T-helper 2 cell treated with Interferon-gamma antibody and Interleukin-4, amounts not matched to agents 5 μg/mL and 100 μg/mL, for 36 hours (primary cell): ENCODE data around the gene GSN.
A peak's percentile ranks its signal among the peaks of the same experiment; 100 is the strongest.

ENCODE experiments used
- DNase-seq: peaks from one replicate; pipeline ENCODE4 v3.0.0; 2021; ENCODE audit warnings: low spot score
- H3K27ac Mint-ChIP-seq: one replicate; pipeline ENCODE4 v1.8.0; 2021; ENCODE audit warnings: mild to moderate bottlenecking, mixed read lengths
- H3K27me3 Mint-ChIP-seq: one replicate; pipeline ENCODE4 v1.8.0; 2021; ENCODE audit warnings: low read depth, mixed read lengths
- H3K36me3 Mint-ChIP-seq: one replicate; pipeline ENCODE4 v1.8.0; 2021; ENCODE audit warnings: low read depth, mixed read lengths
- H3K4me1 Mint-ChIP-seq: one replicate; pipeline ENCODE4 v1.8.0; 2021; ENCODE audit warnings: low read depth, mixed read lengths
- H3K4me3 Mint-ChIP-seq: one replicate; pipeline ENCODE4 v1.8.0; 2022; ENCODE audit warnings: mild to moderate bottlenecking, moderate library complexity, mixed read lengths
- H3K9me3 Mint-ChIP-seq: one replicate; pipeline ENCODE4 v1.8.0; 2021; ENCODE audit warnings: mixed read lengths

GSN gene

DNA sequence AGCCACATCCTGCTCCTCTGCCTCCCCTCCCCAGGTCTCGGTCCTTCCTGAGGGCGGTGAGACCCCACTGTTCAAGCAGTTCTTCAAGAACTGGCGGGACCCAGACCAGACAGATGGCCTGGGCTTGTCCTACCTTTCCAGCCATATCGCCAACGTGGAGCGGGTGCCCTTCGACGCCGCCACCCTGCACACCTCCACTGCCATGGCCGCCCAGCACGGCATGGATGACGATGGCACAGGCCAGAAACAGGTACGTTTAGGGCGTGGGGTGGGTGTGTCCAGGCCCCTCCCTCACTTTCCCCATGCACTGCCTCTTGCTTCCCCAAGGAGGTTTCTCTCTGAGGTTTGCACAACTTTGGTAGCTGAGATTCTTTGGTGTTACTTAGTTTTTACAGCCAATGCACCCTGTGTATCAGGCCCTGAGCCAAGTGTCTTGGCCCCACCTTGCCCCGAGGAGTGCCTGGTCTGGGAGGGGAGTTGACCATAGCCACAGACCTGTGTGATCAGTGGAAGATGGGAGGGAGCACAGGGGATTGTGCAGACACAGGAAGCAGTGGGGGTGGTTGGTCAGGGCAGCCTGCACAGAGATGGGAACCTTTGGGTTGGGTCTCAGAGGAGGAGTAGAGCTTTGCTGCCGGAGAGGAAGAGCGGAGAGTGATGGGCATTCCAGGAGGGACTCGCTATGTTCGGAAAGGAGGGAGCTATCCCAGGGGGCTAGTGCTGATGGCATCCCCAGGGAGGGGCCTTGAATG lies 50.8 kb downstream of the GSN start:
- Mint-ChIP-seq H3K4me3 (no peak overlapping the region), H3K36me3 (no peaks in the 10 kb centered on the region), H3K9me3 (no peaks in the 10 kb centered on the region), H3K27me3 (no peaks in the 10 kb centered on the region), H3K27ac (no peak overlapping the region), H3K4me1 (peaks cover 22% of the 10 kb centered on the region)
- DNase-seq, result no peak

DNA sequence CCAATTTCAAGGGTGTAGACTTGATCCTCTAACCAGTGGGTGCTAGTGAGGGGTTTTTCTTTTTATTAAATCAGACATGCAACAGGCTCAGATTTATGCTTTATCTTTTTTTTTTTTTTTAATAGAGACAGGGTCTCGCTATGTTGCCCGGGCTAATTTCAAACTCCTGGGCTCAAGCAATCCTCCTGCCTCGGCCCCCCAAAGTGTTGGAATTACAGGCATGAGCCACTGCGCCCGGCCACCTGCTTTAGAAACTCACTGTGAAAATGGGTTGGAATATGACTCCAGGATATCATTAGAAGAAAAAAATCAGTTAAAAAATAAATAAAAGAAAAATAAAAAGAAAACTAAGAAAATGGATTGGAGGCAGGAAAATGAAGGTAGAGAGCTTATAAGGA lies 51.4 kb downstream of the GSN start:
- no peaks in the 10 kb centered on the region for H3K27me3 Mint-ChIP-seq
- H3K9me3 Mint-ChIP-seq, result no peaks in the 10 kb centered on the region
- no peak for DNase-seq
- H3K36me3 Mint-ChIP-seq, result no peaks in the 10 kb centered on the region
- no peak overlapping the region for H3K27ac Mint-ChIP-seq
- no peak overlapping the region for H3K4me3 Mint-ChIP-seq
- peaks cover 22% of the 10 kb centered on the region for H3K4me1 Mint-ChIP-seq

DNA sequence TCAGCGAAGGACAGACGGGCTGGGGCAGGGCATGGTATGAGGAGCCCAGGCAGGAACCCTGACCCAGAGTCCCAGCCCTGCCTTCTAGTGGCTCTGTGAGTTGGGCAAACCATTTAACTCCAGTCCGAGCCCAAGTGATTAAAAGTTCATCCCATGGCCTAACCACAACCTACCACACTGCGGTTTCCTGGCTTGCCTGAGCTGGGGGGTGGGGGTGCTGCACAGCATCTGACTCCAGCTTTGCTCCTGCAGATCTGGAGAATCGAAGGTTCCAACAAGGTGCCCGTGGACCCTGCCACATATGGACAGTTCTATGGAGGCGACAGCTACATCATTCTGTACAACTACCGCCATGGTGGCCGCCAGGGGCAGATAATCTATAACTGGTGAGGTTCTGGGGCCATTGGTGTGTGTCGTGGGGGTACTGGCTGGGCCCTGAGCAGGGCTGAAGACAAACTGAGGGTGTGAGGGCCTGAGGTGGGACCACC lies 53.1 kb downstream of the GSN start:
- no peaks in the 10 kb centered on the region for H3K27me3 Mint-ChIP-seq
- H3K36me3 Mint-ChIP-seq, result no peaks in the 10 kb centered on the region
- DNase-seq, result peak; percentile 23
- H3K4me3 Mint-ChIP-seq, result peak overlapping the region; percentile 21
- H3K4me1 Mint-ChIP-seq, result peaks cover 22% of the 10 kb centered on the region
- H3K9me3 Mint-ChIP-seq, result no peaks in the 10 kb centered on the region
- no peak overlapping the region for H3K27ac Mint-ChIP-seq

DNA sequence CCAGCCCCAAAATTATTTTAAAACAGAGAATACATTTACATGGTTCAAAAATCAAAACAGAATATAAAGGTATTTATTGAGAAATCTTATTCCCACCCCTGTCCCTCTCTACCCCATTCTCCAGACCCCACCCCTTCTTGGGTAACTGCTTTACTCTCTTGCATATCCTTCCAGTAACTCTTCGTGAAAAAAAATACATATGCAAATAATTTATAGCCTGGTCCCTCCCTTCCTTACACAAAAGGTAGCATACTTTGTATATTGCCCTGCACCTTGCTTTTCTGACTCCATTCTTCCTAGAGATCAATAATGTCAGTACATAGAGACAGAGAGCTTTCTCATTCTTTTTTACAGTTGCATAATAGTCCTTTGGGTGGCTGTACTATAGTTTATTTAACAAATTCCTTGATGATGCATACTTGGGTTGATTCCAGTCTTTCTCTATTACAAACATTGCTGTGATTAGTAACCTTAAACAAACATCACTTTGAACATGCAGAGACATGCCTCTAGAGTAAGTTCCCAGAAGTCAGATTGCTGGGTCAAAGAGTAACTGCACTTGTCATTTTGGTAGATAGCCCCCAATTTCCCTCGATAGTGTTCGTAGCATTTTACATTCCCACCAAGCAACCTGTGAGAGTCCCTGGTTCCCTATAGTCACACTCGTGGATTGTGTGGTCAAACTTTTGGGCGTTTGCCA lies 54.2 kb downstream of the GSN start:
- H3K9me3 Mint-ChIP-seq, result no peaks in the 10 kb centered on the region
- peaks cover 22% of the 10 kb centered on the region for H3K4me1 Mint-ChIP-seq
- H3K27ac Mint-ChIP-seq, result no peak overlapping the region
- H3K27me3 Mint-ChIP-seq, result no peaks in the 10 kb centered on the region
- no peak overlapping the region for H3K4me3 Mint-ChIP-seq
- no peak for DNase-seq
- no peaks in the 10 kb centered on the region for H3K36me3 Mint-ChIP-seq

DNA sequence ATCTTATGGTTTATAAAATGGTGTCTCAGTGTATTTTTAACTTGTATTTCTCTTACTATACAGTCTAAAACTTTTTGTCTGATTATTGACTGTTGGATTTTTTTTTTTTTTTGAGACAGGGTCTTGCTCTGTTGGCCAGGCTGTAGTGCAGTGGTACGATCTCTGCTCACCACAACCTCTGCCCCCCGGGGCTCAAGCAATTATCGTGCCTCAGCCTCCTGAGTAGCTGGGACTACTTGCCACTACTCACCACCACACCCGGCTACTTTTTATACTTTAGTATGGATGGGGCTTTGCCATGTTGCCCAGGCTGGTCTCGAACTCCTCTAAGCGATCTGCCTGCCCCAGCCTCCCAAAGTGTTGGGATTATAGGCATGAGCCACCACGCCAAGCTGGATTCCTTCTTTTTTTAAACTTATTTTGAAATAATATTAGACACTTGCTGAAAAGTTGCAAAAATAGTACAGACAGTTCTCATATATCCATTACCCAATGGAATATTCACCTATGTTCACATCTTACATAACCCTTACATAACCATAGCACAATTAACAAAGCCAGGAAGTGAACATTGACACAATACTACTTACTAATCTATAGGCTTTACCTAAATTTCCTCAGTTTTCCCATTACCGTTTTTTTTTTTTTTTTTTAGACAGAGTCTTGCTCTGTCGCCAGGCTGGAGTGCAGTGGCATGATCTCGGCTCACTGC lies 54.9 kb downstream of the GSN start:
- Mint-ChIP-seq H3K9me3 (no peaks in the 10 kb centered on the region), H3K4me1 (peaks cover 22% of the 10 kb centered on the region), H3K27ac (no peak overlapping the region), H3K4me3 (no peak overlapping the region), H3K36me3 (no peaks in the 10 kb centered on the region), H3K27me3 (no peaks in the 10 kb centered on the region)
- DNase-seq, result no peak

DNA sequence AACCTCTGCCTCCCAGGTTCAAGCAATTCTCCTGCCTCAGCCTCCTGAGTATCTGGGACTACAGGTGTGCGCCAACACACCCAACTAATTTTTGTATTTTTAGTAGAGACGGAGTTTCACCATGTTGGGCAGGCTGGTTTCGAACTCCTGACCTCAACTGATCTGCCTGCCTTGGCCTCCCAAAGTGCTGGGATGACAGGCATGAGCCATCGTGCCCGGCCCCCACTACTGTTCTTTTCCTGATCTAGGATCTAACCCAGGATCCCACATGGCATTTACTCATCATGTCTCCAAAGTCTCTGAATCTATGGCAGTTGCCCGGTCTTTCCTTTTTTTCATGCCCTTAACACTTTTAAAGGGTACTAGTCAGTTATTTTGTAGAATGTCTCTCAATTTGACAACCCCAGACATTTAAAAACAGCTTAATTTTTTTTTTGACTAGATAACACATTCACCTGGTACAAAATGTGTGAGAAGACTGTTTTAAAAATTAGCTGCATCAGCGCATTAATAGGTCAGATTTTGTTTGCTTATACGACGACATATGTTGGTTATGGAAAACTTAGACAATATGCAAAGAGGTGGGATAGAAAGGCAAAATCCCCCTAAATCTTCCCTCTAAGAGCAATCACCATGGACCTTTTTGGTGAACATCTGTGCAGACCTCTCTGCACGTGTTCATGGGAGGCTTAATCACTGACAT lies 55.6 kb downstream of the GSN start:
- DNase-seq, result no peak
- no peaks in the 10 kb centered on the region for H3K27me3 Mint-ChIP-seq
- no peaks in the 10 kb centered on the region for H3K9me3 Mint-ChIP-seq
- no peak overlapping the region for H3K27ac Mint-ChIP-seq
- H3K4me3 Mint-ChIP-seq, result no peak overlapping the region
- H3K4me1 Mint-ChIP-seq, result peaks cover 22% of the 10 kb centered on the region
- H3K36me3 Mint-ChIP-seq, result no peaks in the 10 kb centered on the region

DNA sequence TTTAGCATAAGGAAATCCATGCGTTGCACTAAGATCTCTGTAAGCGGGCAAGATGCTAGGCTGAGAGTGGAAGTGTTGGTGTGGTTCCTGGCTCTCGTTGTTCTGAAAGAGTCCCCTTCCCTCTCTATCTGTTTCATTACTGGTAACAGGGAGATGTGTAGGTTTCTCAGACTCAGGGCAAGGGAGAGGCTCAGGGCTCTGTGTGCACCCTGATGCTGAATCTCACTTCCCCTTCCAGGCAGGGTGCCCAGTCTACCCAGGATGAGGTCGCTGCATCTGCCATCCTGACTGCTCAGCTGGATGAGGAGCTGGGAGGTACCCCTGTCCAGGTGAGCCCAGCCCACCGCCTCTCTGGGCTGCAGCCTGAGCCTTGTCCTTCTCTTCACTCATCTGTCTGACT lies 56.4 kb downstream of the GSN start:
- H3K27me3 Mint-ChIP-seq, result no peaks in the 10 kb centered on the region
- DNase-seq, result no peak
- no peaks in the 10 kb centered on the region for H3K36me3 Mint-ChIP-seq
- H3K27ac Mint-ChIP-seq, result no peak overlapping the region
- no peak overlapping the region for H3K4me3 Mint-ChIP-seq
- H3K9me3 Mint-ChIP-seq, result no peaks in the 10 kb centered on the region
- peaks cover 22% of the 10 kb centered on the region for H3K4me1 Mint-ChIP-seq

DNA sequence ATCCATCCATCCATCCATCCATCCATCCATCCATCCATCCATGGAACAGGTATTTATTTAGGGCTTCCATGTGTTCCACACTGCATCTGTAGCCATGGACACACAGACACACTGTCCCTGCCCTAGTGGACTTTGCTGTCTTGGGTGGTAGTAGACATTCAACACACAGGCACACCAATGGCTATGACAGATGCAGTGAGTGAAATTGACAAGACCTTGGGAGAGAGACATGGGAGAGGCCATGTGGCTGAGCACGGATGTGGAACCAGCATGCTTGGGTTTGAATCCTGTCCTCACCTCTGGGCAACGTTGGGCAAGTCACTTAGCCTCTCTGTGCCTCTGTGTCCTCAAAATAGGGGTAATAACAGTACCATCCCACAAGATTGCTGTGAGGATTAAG lies 56.8 kb downstream of the GSN start:
- Mint-ChIP-seq H3K27ac (no peak overlapping the region), H3K4me3 (no peak overlapping the region), H3K27me3 (no peaks in the 10 kb centered on the region), H3K4me1 (peaks cover 22% of the 10 kb centered on the region), H3K9me3 (no peaks in the 10 kb centered on the region), H3K36me3 (no peaks in the 10 kb centered on the region)
- no peak for DNase-seq

DNA sequence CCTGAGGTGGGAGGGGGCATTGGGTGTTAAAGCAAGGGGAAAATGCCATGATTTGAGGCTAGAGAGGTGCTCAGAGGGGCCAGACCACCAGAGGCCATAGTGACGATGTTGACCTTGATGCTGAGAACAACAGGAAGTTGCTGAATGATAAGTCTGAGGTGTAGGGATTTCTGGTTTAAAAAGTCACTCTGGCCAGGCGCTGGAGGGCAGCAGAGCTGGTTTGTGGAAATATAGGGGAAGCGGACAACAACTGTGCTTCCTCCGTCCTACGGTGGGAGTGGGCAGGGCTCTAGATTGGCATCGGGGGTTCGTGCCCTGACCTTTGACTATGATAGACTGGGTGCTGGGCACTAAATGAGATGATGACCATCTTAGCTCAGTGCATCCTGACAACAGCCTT lies 57.4 kb downstream of the GSN start:
- H3K4me3 Mint-ChIP-seq, result no peak overlapping the region
- no peak overlapping the region for H3K27ac Mint-ChIP-seq

DNA sequence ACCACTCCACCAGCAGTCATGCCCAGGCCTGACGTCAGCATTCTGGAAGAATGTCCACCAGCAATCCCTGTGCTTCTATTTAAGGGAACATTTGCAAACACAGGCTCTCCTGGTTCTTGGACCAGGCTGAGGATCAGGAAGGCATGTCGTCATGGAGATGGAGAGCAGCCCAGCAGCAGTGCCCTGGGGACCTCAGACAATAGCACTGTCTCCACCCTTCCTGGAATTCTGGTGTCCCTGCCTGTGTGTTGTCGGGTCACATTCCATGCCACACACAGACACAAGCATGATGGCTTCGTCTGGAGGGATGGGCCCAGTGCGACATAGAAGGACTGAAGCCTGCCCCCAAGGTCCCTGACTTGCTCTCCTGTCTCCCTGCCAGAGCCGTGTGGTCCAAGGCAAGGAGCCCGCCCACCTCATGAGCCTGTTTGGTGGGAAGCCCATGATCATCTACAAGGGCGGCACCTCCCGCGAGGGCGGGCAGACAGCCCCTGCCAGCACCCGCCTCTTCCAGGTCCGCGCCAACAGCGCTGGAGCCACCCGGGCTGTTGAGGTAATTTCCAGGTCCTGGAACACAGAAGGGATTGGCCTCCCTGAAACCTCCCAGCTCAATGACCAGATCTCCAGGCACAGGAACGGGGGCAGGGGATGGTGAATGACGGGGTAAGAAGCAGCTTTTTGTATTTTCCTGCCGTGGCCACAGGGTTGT lies 58.3 kb downstream of the GSN start:
- no peaks in the 10 kb centered on the region for H3K9me3 Mint-ChIP-seq
- no peak for DNase-seq
- H3K36me3 Mint-ChIP-seq, result no peaks in the 10 kb centered on the region
- no peaks in the 10 kb centered on the region for H3K27me3 Mint-ChIP-seq
- no peak overlapping the region for H3K4me3 Mint-ChIP-seq
- peaks cover 12% of the 10 kb centered on the region for H3K4me1 Mint-ChIP-seq
- H3K27ac Mint-ChIP-seq, result no peak overlapping the region

More for the DNA sequence above, 57.4 kb downstream of the GSN start:
- Mint-ChIP-seq H3K27me3 (no peaks in the 10 kb centered on the region), H3K36me3 (no peaks in the 10 kb centered on the region), H3K9me3 (no peaks in the 10 kb centered on the region), H3K4me1 (peaks cover 17% of the 10 kb centered on the region)
- DNase-seq, result no peak

DNA sequence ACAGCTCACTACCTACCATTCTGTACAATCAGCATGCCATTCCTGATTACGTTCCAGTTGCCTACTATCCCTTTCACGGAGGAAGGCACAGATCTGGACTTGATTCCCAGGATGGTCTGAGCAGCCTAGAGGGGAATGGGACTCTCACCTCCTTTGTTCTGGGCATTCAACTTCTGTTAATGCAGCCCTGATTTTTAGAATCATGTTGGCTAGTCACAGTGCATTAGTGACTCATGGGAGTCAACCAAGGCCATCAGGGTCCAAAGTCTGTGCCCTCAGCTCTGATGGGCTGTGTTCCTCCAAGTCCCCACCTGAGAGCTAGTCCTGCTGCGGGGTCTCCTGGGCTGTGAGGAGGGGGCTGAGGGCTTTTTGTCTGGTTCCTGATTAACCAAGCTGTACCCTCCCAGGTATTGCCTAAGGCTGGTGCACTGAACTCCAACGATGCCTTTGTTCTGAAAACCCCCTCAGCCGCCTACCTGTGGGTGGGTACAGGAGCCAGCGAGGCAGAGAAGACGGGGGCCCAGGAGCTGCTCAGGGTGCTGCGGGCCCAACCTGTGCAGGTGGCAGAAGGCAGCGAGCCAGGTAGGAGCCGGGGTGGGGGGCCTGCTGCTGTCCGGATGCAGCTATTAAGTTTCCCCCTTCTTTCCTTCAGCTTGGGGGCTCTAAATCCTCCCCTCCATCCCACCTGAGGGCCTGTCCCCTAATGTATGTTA lies 59.1 kb downstream of the GSN start:
- no peak for DNase-seq
- Mint-ChIP-seq H3K9me3 (no peaks in the 10 kb centered on the region), H3K4me1 (peaks cover 10% of the 10 kb centered on the region), H3K27me3 (no peaks in the 10 kb centered on the region), H3K4me3 (no peak overlapping the region), H3K27ac (no peak overlapping the region), H3K36me3 (no peaks in the 10 kb centered on the region)

DNA sequence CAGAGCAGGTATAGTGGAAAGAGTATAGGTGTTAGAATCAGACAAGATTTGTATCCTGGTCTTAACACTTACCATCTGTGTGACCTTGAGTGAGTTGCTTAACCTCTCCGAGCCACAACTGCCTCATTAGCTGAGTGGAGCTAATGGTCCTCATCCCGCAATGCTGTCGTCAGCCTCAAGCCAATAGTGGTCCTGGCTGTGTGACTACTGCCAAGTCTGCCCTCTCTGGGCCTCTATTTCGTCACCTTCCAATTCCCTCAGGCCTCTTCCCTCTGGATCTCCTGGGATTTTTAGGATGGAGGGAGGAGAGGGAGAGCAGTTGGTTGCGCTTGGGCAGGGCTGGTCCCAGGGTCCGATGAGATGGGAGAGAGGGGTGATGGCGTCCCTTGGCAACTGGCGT lies 60.5 kb downstream of the GSN start:
- Mint-ChIP-seq H3K27me3 (no peaks in the 10 kb centered on the region), H3K27ac (no peak overlapping the region), H3K9me3 (no peaks in the 10 kb centered on the region), H3K4me3 (no peak overlapping the region), H3K4me1 (peaks cover 2% of the 10 kb centered on the region), H3K36me3 (no peaks in the 10 kb centered on the region)
- DNase-seq, result no peak
